Measurements from ENCODE around the gene ARHGAP1. TPM values are rescaled to one million over a fixed set of nuclear protein-coding genes. Genes with fewer than 3 reads are reported as not detected.

The ARHGAP1 gene
- total and polyA plus RNA-seq, 4 donors, result 27.8 to 185 (median 123) TPM

GRCh38 chr11:46694072-46694471 is 6.3 kb downstream of the ARHGAP1 start:
- peak overlapping the region in 1 of 2 donors; percentile 22 for H3K27ac ChIP-seq (ENCODE audit: low read depth in 1 of 2, low read length in 2 of 2)
- no peak for DNase-seq
- intact Hi-C loops (cut with DNase I), result no loop called here
- peak; percentile 1 for ATAC-seq (ENCODE audit: low FRiP score)
- no peaks in the 10 kb centered on the region for H3K27me3 ChIP-seq (ENCODE audit: control insufficient read depth in 1 of 2, insufficient read depth in 2 of 2, low read length in 1 of 2)
- H3K36me3 ChIP-seq (ENCODE audit: control insufficient read depth in 1 of 2, insufficient read depth in 2 of 2, low read length in 1 of 2), result peaks cover 5 to 8% of the 10 kb centered on the region in 2 donors
- H3K4me1 ChIP-seq (ENCODE audit: control insufficient read depth in 1 of 2, insufficient read depth in 2 of 2, low read length in 2 of 2), result no peaks in the 10 kb centered on the region
- 47 to 64% methylated on average over 6 of the region's 6 CpGs for WGBS, 2 donors
- no peak overlapping the region for H3K4me3 ChIP-seq (ENCODE audit: low read length in 2 of 2)
- no peaks in the 10 kb centered on the region for H3K9me3 ChIP-seq (ENCODE audit: control insufficient read depth, low read length)

GRCh38 chr11:46693597-46694012 is 6.8 kb downstream of the ARHGAP1 start:
- ATAC-seq (ENCODE audit: low FRiP score), result peak; percentile 55
- intact Hi-C loops (cut with DNase I), result no loop called here
- WGBS, 2 donors, result 17 to 31% methylated on average over 2 of the region's 2 CpGs
- peaks cover 5 to 8% of the 10 kb centered on the region in 2 donors for H3K36me3 ChIP-seq (ENCODE audit: control insufficient read depth in 1 of 2, insufficient read depth in 2 of 2, low read length in 1 of 2)
- H3K4me1 ChIP-seq (ENCODE audit: control insufficient read depth in 1 of 2, insufficient read depth in 2 of 2, low read length in 2 of 2), result no peaks in the 10 kb centered on the region
- DNase-seq, result peak in 1 of 2 donors; percentile 77
- H3K27me3 ChIP-seq (ENCODE audit: control insufficient read depth in 1 of 2, insufficient read depth in 2 of 2, low read length in 1 of 2), result no peaks in the 10 kb centered on the region
- no peaks in the 10 kb centered on the region for H3K9me3 ChIP-seq (ENCODE audit: control insufficient read depth, low read length)
- H3K27ac ChIP-seq (ENCODE audit: low read depth in 1 of 2, low read length in 2 of 2), result peak overlapping the region in 1 of 2 donors; percentile 22
- no peak overlapping the region for H3K4me3 ChIP-seq (ENCODE audit: low read length in 2 of 2)

- Histone ChIP-seq H3K4me3 (ENCODE audit: low read length in 2 of 2) (no peak overlapping the region), H3K4me1 (ENCODE audit: control insufficient read depth in 1 of 2, insufficient read depth in 2 of 2, low read length in 2 of 2) (no peaks in the 10 kb centered on the region), H3K27me3 (ENCODE audit: control insufficient read depth in 1 of 2, insufficient read depth in 2 of 2, low read length in 1 of 2) (no peaks in the 10 kb centered on the region), H3K9me3 (ENCODE audit: control insufficient read depth, low read length) (no peaks in the 10 kb centered on the region), H3K27ac (ENCODE audit: low read depth in 1 of 2, low read length in 2 of 2) (no peak overlapping the region), H3K36me3 (ENCODE audit: control insufficient read depth in 1 of 2, insufficient read depth in 2 of 2, low read length in 1 of 2) (peaks cover 6 to 8% of the 10 kb centered on the region in 2 donors)
- 63 to 66% methylated on average over 4 of the region's 4 CpGs for WGBS, 2 donors
- intact Hi-C loops (cut with DNase I), result no loop called here
- no peak for DNase-seq
- ATAC-seq (ENCODE audit: low FRiP score), result no peak
Observed at GRCh38 chr11:46692450-46692849, 8.0 kb downstream of the ARHGAP1 start.

- no peak for ATAC-seq (ENCODE audit: low FRiP score)
- H3K4me1 ChIP-seq (ENCODE audit: control insufficient read depth in 1 of 2, insufficient read depth in 2 of 2, low read length in 2 of 2), result no peaks in the 10 kb centered on the region
- H3K4me3 ChIP-seq (ENCODE audit: low read length in 2 of 2), result no peak overlapping the region
- WGBS, 2 donors, result 96 to 100% methylated on average over 1 of the region's 1 CpG
- no peaks in the 10 kb centered on the region for H3K9me3 ChIP-seq (ENCODE audit: control insufficient read depth, low read length)
- no peak overlapping the region for H3K27ac ChIP-seq (ENCODE audit: low read depth in 1 of 2, low read length in 2 of 2)
- no peak for DNase-seq
- intact Hi-C loops (cut with DNase I), result no loop called here
- no peaks in the 10 kb centered on the region for H3K27me3 ChIP-seq (ENCODE audit: control insufficient read depth in 1 of 2, insufficient read depth in 2 of 2, low read length in 1 of 2)
- peaks cover 6 to 10% of the 10 kb centered on the region in 2 donors for H3K36me3 ChIP-seq (ENCODE audit: control insufficient read depth in 1 of 2, insufficient read depth in 2 of 2, low read length in 1 of 2)
Observed at GRCh38 chr11:46690702-46691101, 9.7 kb downstream of the ARHGAP1 start.

GRCh38 chr11:46686886-46687795 is 13.3 kb downstream of the ARHGAP1 start:
- H3K27me3 ChIP-seq (ENCODE audit: control insufficient read depth in 1 of 2, insufficient read depth in 2 of 2, low read length in 1 of 2), result no peaks in the 10 kb centered on the region
- no peak overlapping the region for H3K4me3 ChIP-seq (ENCODE audit: low read length in 2 of 2)
- no peaks in the 10 kb centered on the region for H3K4me1 ChIP-seq (ENCODE audit: control insufficient read depth in 1 of 2, insufficient read depth in 2 of 2, low read length in 2 of 2)
- 66 to 72% methylated on average over 15 of the region's 15 CpGs for WGBS, 2 donors
- intact Hi-C loops (cut with DNase I), result no loop called here
- peak; percentile 60 for ATAC-seq (ENCODE audit: low FRiP score)
- no peaks in the 10 kb centered on the region for H3K9me3 ChIP-seq (ENCODE audit: control insufficient read depth, low read length)
- H3K27ac ChIP-seq (ENCODE audit: low read depth in 1 of 2, low read length in 2 of 2), result peak overlapping the region in 1 of 2 donors; percentile 11
- peaks cover 1 to 2% of the 10 kb centered on the region in 2 donors for H3K36me3 ChIP-seq (ENCODE audit: control insufficient read depth in 1 of 2, insufficient read depth in 2 of 2, low read length in 1 of 2)
- DNase-seq, result no peak

GRCh38 chr11:46684367-46684766 is 16.1 kb downstream of the ARHGAP1 start:
- intact Hi-C loops (cut with DNase I), result no loop called here
- Histone ChIP-seq H3K27me3 (ENCODE audit: control insufficient read depth in 1 of 2, insufficient read depth in 2 of 2, low read length in 1 of 2) (no peaks in the 10 kb centered on the region), H3K27ac (ENCODE audit: low read depth in 1 of 2, low read length in 2 of 2) (no peak overlapping the region), H3K9me3 (ENCODE audit: control insufficient read depth, low read length) (no peaks in the 10 kb centered on the region), H3K36me3 (ENCODE audit: control insufficient read depth in 1 of 2, insufficient read depth in 2 of 2, low read length in 1 of 2) (peaks cover 8 to 10% of the 10 kb centered on the region in 2 donors), H3K4me1 (ENCODE audit: control insufficient read depth in 1 of 2, insufficient read depth in 2 of 2, low read length in 2 of 2) (no peaks in the 10 kb centered on the region), H3K4me3 (ENCODE audit: low read length in 2 of 2) (no peak overlapping the region)
- DNase-seq, result no peak
- WGBS, 2 donors, result 46 to 48% methylated on average over 3 of the region's 3 CpGs
- ATAC-seq (ENCODE audit: low FRiP score), result no peak

GRCh38 chr11:46682773-46683752 is 17.4 kb downstream of the ARHGAP1 start:
- H3K9me3 ChIP-seq (ENCODE audit: control insufficient read depth, low read length), result no peaks in the 10 kb centered on the region
- 80 to 83% methylated on average over 11 of the region's 11 CpGs for WGBS, 2 donors
- no peaks in the 10 kb centered on the region for H3K27me3 ChIP-seq (ENCODE audit: control insufficient read depth in 1 of 2, insufficient read depth in 2 of 2, low read length in 1 of 2)
- intact Hi-C loops (cut with DNase I), result no loop called here
- H3K4me3 ChIP-seq (ENCODE audit: low read length in 2 of 2), result no peak overlapping the region
- DNase-seq (peak in 1 of 2 donors; percentile 57), ATAC-seq (ENCODE audit: low FRiP score) (no peak)
- no peaks in the 10 kb centered on the region for H3K4me1 ChIP-seq (ENCODE audit: control insufficient read depth in 1 of 2, insufficient read depth in 2 of 2, low read length in 2 of 2)
- no peak overlapping the region for H3K27ac ChIP-seq (ENCODE audit: low read depth in 1 of 2, low read length in 2 of 2)
- H3K36me3 ChIP-seq (ENCODE audit: control insufficient read depth in 1 of 2, insufficient read depth in 2 of 2, low read length in 1 of 2), result peaks cover 8 to 11% of the 10 kb centered on the region in 2 donors

GRCh38 chr11:46681814-46682213 is 18.6 kb downstream of the ARHGAP1 start:
- ATAC-seq (ENCODE audit: low FRiP score) (no peak), DNase-seq (peak in 1 of 2 donors; percentile 37)
- peaks cover 8 to 11% of the 10 kb centered on the region in 2 donors for H3K36me3 ChIP-seq (ENCODE audit: control insufficient read depth in 1 of 2, insufficient read depth in 2 of 2, low read length in 1 of 2)
- 91 to 92% methylated on average over 11 of the region's 11 CpGs for WGBS, 2 donors
- H3K4me3 ChIP-seq (ENCODE audit: low read length in 2 of 2), result no peak overlapping the region
- intact Hi-C loops (cut with DNase I), result no loop called here
- H3K9me3 ChIP-seq (ENCODE audit: control insufficient read depth, low read length), result no peaks in the 10 kb centered on the region
- H3K4me1 ChIP-seq (ENCODE audit: control insufficient read depth in 1 of 2, insufficient read depth in 2 of 2, low read length in 2 of 2), result no peaks in the 10 kb centered on the region
- no peak overlapping the region for H3K27ac ChIP-seq (ENCODE audit: low read depth in 1 of 2, low read length in 2 of 2)
- no peaks in the 10 kb centered on the region for H3K27me3 ChIP-seq (ENCODE audit: control insufficient read depth in 1 of 2, insufficient read depth in 2 of 2, low read length in 1 of 2)

Data from aorta (tissue), 5 donors.